ENCODE measurements around the gene CAPN11. TPM values are rescaled to one million over a fixed set of nuclear protein-coding genes. Genes with fewer than 3 reads are reported as not detected.
A peak's percentile ranks its signal among the peaks of the same experiment; 100 is the strongest.

CAPN11 gene
- total and polyA plus RNA-seq, 12 donors: 0.09 to 0.72 (median 0.32) TPM; not detected in 4

DNA sequence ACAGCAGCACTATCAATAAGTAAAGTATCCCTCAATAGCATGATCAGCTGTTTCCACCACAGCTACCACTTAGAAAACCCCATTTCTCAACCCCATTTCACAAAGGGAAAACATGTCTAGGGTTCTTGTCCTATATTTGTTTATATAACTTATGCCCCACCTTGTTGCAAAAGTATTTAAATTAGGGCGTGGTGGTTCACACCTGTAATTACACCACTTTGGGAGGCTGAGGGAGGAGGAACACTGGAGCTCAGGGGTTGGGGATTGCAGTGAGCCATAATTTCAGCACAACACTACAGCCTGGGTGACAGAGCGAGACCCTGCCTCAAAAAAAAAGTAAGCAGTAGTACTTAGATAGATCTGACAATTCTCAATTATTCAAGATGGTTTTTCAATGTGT, 35.1 kb upstream of the CAPN11 start:
- TF ChIP-seq, protein P1, sequence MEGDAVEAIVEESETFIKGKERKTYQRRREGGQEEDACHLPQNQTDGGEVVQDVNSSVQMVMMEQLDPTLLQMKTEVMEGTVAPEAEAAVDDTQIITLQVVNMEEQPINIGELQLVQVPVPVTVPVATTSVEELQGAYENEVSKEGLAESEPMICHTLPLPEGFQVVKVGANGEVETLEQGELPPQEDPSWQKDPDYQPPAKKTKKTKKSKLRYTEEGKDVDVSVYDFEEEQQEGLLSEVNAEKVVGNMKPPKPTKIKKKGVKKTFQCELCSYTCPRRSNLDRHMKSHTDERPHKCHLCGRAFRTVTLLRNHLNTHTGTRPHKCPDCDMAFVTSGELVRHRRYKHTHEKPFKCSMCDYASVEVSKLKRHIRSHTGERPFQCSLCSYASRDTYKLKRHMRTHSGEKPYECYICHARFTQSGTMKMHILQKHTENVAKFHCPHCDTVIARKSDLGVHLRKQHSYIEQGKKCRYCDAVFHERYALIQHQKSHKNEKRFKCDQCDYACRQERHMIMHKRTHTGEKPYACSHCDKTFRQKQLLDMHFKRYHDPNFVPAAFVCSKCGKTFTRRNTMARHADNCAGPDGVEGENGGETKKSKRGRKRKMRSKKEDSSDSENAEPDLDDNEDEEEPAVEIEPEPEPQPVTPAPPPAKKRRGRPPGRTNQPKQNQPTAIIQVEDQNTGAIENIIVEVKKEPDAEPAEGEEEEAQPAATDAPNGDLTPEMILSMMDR (IDR thresholded peaks at IDR 0.05): no peak
- peak overlapping the region in 7 of 10 donors; percentile 1 to 64 (median 41) for H3K27ac ChIP-seq
- intact Hi-C loops (cut with DNase I): no loop called here

DNA sequence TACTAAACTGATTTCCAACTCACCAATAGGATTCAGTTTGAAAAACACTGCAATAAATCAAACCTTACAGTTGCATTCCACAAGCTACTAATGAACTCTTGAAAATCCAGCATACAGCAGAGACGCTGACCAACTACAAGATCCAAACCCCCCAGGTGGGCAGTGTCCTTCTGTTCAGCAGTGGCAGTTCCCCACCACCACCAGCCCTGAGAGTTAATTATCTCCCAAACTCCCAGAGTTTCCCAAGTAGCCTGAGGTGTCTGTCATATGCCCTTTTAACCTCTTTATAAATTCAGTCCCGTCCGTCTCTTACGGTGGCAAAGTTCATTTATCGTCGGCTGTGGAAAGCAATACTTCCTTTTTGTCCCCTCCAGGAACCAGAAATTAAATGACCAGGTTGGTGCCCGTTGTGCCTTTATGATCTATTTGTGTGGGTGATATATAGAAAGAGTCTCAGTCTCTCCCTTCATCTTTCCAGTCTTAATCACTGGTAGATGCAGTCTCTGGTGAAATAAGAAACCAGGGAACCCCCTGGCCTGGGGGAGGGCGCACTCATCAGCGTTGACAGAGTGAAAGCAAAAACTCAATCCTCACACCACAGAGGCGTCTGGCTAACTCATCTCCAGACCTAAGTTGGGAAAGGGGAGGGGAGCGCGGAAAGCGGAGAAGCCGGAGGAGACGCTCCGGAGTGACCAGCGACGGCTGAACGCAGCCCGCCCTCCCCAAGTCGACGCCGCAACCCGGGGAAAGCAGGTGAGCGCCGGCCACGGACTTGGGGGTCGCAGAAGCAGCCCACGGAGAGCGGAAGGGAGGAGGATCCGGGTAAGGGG, 32.1 kb upstream of the CAPN11 start:
- Histone ChIP-seq H3K4me3 (peak overlapping the region; percentile 89 to 100 (median 97)), H3K9me3 (no peaks in the 10 kb centered on the region), H3K27me3 (no peaks in the 10 kb centered on the region), H3K36me3 (no peaks in the 10 kb centered on the region), H3K27ac (peak overlapping the region; percentile 20 to 97 (median 94)), H3K4me1 (peaks cover 6 to 69% (median 56%) of the 10 kb centered on the region in 9 donors)
- 1 to 2% methylated on average over 26 to 31 of the region's 31 CpGs for WGBS, 2 donors
- TF ChIP-seq, protein P1 (IDR thresholded peaks at IDR 0.05): no peak
- intact Hi-C loops (cut with DNase I): no loop called here
- ATAC-seq (peak; percentile 36 to 61 (median 50)), DNase-seq (peak; percentile 43 to 50)

More for the DNA sequence above, 35.1 kb upstream of the CAPN11 start:
- ATAC-seq (no peak), DNase-seq (no peak)
- Histone ChIP-seq H3K4me3 (no peak overlapping the region), H3K4me1 (peaks cover 12 to 89% (median 70%) of the 10 kb centered on the region in 9 donors), H3K27me3 (no peaks in the 10 kb centered on the region), H3K9me3 (no peaks in the 10 kb centered on the region), H3K36me3 (no peaks in the 10 kb centered on the region)
- 89 to 92% methylated on average over 2 of the region's 2 CpGs for WGBS, 2 donors

DNA sequence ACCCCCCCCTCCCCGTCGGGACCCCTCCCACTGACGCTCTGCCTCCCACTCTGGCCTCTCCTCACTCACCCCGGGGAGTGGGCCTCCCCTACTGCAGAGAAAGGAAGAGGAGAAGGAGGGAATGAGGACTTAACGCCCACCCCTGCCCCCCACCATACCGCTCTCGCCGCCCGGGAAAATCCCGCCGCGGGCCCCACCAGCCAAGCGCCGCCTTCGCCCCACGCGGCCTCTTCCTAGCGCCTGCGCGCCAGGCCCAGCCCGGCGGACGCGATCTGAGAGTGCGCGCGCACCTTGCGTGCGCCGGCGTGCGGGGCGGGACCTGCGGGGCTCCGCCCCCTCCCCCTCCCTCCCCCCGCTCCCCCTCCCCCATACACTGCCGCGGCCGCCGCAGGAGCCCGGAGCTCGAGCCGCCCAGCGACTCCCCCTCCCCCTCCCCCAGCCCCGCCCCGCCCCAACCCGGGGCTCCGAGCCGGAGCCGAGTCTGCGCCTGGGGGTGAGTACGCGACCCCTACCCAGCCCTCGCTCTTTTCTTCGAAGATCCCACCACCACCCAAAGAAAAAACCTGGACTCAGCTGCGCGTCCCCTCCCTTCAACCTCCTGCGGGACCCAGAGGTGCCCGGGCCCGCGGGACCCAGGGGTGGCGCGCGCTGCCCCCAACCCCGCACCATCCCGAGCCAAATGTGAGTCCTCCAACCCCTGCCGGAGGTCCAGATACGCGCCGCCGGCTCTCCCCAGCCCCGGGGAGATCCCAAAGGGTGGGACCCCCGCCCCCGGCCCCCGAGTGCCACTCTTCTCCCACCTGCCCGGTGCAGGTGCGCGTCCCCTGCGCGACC, 31.2 kb upstream of the CAPN11 start, which contains the start of the genes MRPL14 and TMEM63B:
TSS of gene MRPL14 (minus strand) at position 267 of the 834 bp plus-strand sequence. CDS start 10,841 bp downstream, outside the sequence.
TSS of gene TMEM63B (plus strand) at position 369 of the 834 bp plus-strand sequence. CDS start 7,031 bp downstream, outside the sequence.
- H3K27ac ChIP-seq: peak within 1 kb of the TSS; percentile 20 to 97 (median 94)
- intact Hi-C loops (cut with DNase I): no loop called here
- peaks cover 6 to 62% (median 50%) of the 10 kb centered on the region in 9 donors for H3K4me1 ChIP-seq

More for the DNA sequence above, 31.2 kb upstream of the CAPN11 start, which contains the start of the genes MRPL14 and TMEM63B:
- no peaks in the 10 kb centered on the region for H3K27me3 ChIP-seq
- H3K9me3 ChIP-seq: no peaks in the 10 kb centered on the region
- ATAC-seq (peak; percentile 94 to 97 (median 96)), DNase-seq (peak; percentile 88 to 93)
- H3K36me3 ChIP-seq: no peaks in the 10 kb centered on the region
- WGBS, 2 donors: 0 to 1% methylated on average over 48 to 76 of the region's 80 CpGs
- H3K4me3 ChIP-seq: peak within 1 kb of the TSS; percentile 89 to 100 (median 97)
- TF ChIP-seq, protein P1 (IDR thresholded peaks at IDR 0.05): no peak

Measured in heart right ventricle (tissue), 16 donors.